Right cardiac atrium (tissue), 5 donors: ENCODE results near the gene KIF2C. TPM values are rescaled to one million over a fixed set of nuclear protein-coding genes. Genes with fewer than 3 reads are reported as not detected.
"Not testable (repeated sequence)": the region's sequence is repeated elsewhere in the genome, so short reads cannot be mapped to it uniquely, and the experiment has no call there.

Experiments
- ATAC-seq, 2 donors: fragments of 200-7000 bp; cut with Tn5 transposase; one replicate each; pipeline versions ENCODE4 v1.8.0 to v1.9.1; 2020; ENCODE audit warnings: moderate library complexity in 2 of 2, mild to moderate bottlenecking in 1 of 2
- DNase-seq, 3 donors: peaks; one replicate each; pipeline ENCODE4 v3.0.0-alpha.2; 2020
- H3K27ac ChIP-seq: one replicate; pipeline ENCODE4 v1.5.1; 2013; ENCODE audit warnings: mild to moderate bottlenecking, low read length, control low read depth, moderate library complexity
- H3K27me3 ChIP-seq: one replicate; pipeline ENCODE4 v1.6.1; 2013; ENCODE audit not compliant: control insufficient read depth, insufficient read depth
- H3K4me1 ChIP-seq: one replicate; pipeline ENCODE4 v1.6.1; 2013; ENCODE audit warnings: low read length; ENCODE audit not compliant: control insufficient read depth, insufficient read depth
- H3K4me3 ChIP-seq: one replicate; pipeline ENCODE4 v1.5.1; 2013; ENCODE audit warnings: low read length, control low read depth
- H3K9me3 ChIP-seq: one replicate; pipeline ENCODE4 v1.6.1; 2013; ENCODE audit warnings: low read length; ENCODE audit not compliant: control insufficient read depth
- WGBS: extraction: QIAGEN DNeasy Blood & Tissue Kit; methylation state at CpG from one replicate; pipeline ENCODE4 v1.1.7; 2013; 5-methylcytosine and 5-hydroxymethylcytosine counted together
- intact Hi-C, 4 donors: fragments of 100-400 bp; cut with DNase I; formaldehyde crosslinking; loops; one replicate each; pipeline versions ENCODE4 v1.11.0 to v1.14.0; 2022 to 2023
- polyA plus RNA-seq: library from polyadenylated mRNA; stranded (reverse); fragments of 200-250 nt; gene quantifications from one replicate; pipeline ENCODE4 v1.2.3, GENCODE V29; 2013
- total RNA-seq, 4 donors: library from RNA; stranded (reverse); fragmentation: NEBNext Ultra II Directional; extraction: Animal tissue kit (Norgen Biotek cat#: 25700); gene quantifications; one replicate each; pipeline ENCODE4 v1.2.1, GENCODE V29; 2021
- donor health status: healthy with polysubstance abuse.
- donor health status: DM: no; HTN: yes; CAD: no.
- donor health status: DM: no; HTN: no; CAD: no.
- donor health status: DM: no; HTN: yes; CAD: no; lungs with severe emphysema.
- donor health status: DM: yes; HTN: yes; CAD: no.

The KIF2C gene
- total and polyA plus RNA-seq, 5 donors = 0.39 to 2.5 (median 1.6) TPM

GRCh38 chr1:44786138-44786840 is 46.7 kb downstream of the KIF2C start:
- peak; percentile 68 to 89 (median 84) for DNase-seq
- ATAC-seq = peak; percentile 70 to 77
- intact Hi-C loops = loop anchor here in 2 of 4 donors (5.0 to 10.0 kb wide), 2 partner anchors 49 to 51 kb away; no protein-coding TSS in a partner anchor
- no peaks in the 10 kb centered on the region for H3K27me3 ChIP-seq
- 4% methylated on average over 49 of the region's 49 CpGs for WGBS
- H3K4me3 ChIP-seq = peak overlapping the region; percentile 2
- no peak overlapping the region for H3K27ac ChIP-seq
- no peaks in the 10 kb centered on the region for H3K9me3 ChIP-seq
- H3K4me1 ChIP-seq = peaks cover 2% of the 10 kb centered on the region

DNA sequence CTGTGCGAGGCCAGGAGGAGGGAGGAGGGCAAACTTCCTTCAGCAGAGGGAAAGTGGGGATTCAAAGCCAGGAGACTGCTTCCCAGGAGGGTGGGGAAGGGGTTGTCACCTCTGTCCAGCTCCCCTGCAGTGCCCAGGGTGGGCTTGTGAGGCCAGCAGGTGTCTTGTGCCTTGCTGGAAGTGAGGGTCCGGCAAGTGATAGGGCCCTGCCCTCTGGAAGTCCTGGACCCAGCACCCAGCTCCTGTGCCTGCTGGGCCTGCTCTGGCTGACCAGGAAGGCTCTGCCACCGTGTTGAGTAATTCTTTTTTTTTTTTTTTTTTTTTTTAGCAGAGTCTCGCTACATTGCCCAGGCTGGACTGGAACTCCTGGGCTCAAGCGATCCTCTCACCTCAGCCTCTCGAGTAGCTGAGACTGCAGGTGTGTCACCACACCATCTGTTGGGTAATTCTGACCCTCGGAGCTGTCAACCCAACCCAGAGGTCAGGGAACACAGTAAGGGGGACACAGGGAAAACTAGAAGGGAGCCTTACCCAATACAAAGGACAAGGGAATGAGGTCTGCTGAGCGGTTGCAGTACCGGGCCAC is 47.3 kb downstream of the KIF2C start:
- intact Hi-C loops = loop anchor here in 2 of 4 donors (5.0 to 10.0 kb wide), 2 partner anchors 48 to 50 kb away; no protein-coding TSS in a partner anchor
- H3K9me3 ChIP-seq = no peaks in the 10 kb centered on the region
- DNase-seq (peak in 1 of 3 donors; percentile 48), ATAC-seq (no peak)
- H3K27me3 ChIP-seq = no peaks in the 10 kb centered on the region
- no peak overlapping the region for H3K4me3 ChIP-seq
- H3K4me1 ChIP-seq = peaks cover 2% of the 10 kb centered on the region
- no peak overlapping the region for H3K27ac ChIP-seq
- 81% methylated on average over 9 of the region's 9 CpGs for WGBS

DNA sequence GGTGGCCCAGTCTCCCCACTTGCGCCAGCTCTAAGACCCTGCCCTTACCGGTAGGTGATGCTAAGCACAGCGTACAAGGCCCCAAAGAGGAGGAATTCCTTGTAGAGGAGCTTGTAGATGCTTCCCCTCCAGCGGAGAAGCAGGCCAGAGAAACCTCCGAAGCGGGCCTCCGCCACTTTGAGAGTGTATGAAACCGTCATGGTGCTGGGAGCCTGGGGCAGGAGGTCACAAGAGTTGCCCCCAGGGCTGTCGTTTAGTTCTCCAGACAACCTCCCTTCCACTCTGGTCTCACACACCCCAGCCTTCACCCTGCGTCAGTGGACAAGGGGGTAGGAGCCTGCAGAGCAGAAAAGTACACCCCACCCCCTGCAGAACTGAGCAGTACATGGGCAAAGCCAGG is 47.9 kb downstream of the KIF2C start:
- H3K4me1 ChIP-seq = peaks cover 2% of the 10 kb centered on the region
- no peak overlapping the region for H3K27ac ChIP-seq
- ATAC-seq (no peak), DNase-seq (peak in 1 of 3 donors; percentile 13)
- H3K4me3 ChIP-seq = no peak overlapping the region
- H3K9me3 ChIP-seq = no peaks in the 10 kb centered on the region
- H3K27me3 ChIP-seq = no peaks in the 10 kb centered on the region
- 93% methylated on average over 10 of the region's 10 CpGs for WGBS
- intact Hi-C loops = loop anchor here in 2 of 4 donors (5.0 to 10.0 kb wide), 2 partner anchors 47 to 50 kb away; no protein-coding TSS in a partner anchor

GRCh38 chr1:44788120-44788860 is 48.7 kb downstream of the KIF2C start, which contains the start of gene BEST4:
Gene BEST4, minus strand, starts transcription at chr1:44788170. Its CDS starts 465 bp downstream, at chr1:44787705.
- Histone ChIP-seq H3K27me3 (no peaks in the 10 kb centered on the region), H3K27ac (no peak within 1 kb of the TSS), H3K4me3 (no peak within 1 kb of the TSS), H3K4me1 (peaks cover 2% of the 10 kb centered on the region), H3K9me3 (no peaks in the 10 kb centered on the region)
- peak; percentile 10 to 28 (median 17) for DNase-seq
- intact Hi-C loops = loop anchor here in 2 of 4 donors (5.0 to 10.0 kb wide), 2 partner anchors 47 to 49 kb away; no protein-coding TSS in a partner anchor
- WGBS = 82% methylated on average over 9 of the region's 9 CpGs
- no peak for ATAC-seq

- no peaks in the 10 kb centered on the region for H3K9me3 ChIP-seq
- ATAC-seq (no peak), DNase-seq (peak in 2 of 3 donors; percentile 11 to 30)
- H3K4me1 ChIP-seq = no peaks in the 10 kb centered on the region
- no peak overlapping the region for H3K27ac ChIP-seq
- 68% methylated on average over 7 of the region's 7 CpGs for WGBS
- H3K27me3 ChIP-seq = no peaks in the 10 kb centered on the region
- H3K4me3 ChIP-seq = no peak overlapping the region
- intact Hi-C loops = no loop called here
Observed at GRCh38 chr1:44790968-44791801, 51.5 kb downstream of the KIF2C start.

GRCh38 chr1:44792736-44793502 is 53.3 kb downstream of the KIF2C start:
- intact Hi-C loops = no loop called here
- Histone ChIP-seq H3K4me1 (no peaks in the 10 kb centered on the region), H3K4me3 (no peak overlapping the region), H3K27me3 (no peaks in the 10 kb centered on the region), H3K27ac (no peak overlapping the region), H3K9me3 (no peaks in the 10 kb centered on the region)
- ATAC-seq = peak in 1 of 2 donors; percentile 4
- DNase-seq = peak in 2 of 3 donors; percentile 25 to 26
- 90% methylated on average over 9 of the region's 9 CpGs for WGBS

DNA sequence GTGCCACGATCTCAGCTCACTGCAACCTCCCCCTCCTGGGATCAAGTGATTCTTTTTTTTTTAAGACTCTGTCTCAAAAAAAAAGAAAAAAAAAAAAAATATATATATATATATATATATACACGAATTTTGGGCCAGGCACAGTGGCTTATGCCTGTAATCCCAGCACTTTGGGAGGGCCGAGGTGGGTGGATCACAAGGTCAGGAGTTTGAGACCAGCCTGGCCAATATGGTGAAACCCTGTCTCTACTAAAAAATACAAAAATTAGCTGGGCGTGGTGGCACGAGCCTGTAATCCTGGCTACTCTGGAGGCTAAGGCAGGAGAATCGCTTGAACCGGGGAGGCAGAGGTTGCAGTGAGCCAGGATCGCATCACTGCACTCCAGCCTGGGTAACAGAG is 58.2 kb downstream of the KIF2C start:
- DNase-seq = peak in 2 of 3 donors; percentile 18 to 28
- H3K4me3 ChIP-seq, H3K27me3 ChIP-seq, H3K27ac ChIP-seq, H3K9me3 ChIP-seq, ATAC-seq: not testable (repeated sequence)
- peaks cover 10% of the 10 kb centered on the region for H3K4me1 ChIP-seq
- WGBS = 78% methylated on average over 8 of the region's 8 CpGs
- intact Hi-C loops = loop anchor here in 1 of 4 donors (5.0 kb wide), 1 partner anchor 34 kb away; no protein-coding TSS in a partner anchor

DNA sequence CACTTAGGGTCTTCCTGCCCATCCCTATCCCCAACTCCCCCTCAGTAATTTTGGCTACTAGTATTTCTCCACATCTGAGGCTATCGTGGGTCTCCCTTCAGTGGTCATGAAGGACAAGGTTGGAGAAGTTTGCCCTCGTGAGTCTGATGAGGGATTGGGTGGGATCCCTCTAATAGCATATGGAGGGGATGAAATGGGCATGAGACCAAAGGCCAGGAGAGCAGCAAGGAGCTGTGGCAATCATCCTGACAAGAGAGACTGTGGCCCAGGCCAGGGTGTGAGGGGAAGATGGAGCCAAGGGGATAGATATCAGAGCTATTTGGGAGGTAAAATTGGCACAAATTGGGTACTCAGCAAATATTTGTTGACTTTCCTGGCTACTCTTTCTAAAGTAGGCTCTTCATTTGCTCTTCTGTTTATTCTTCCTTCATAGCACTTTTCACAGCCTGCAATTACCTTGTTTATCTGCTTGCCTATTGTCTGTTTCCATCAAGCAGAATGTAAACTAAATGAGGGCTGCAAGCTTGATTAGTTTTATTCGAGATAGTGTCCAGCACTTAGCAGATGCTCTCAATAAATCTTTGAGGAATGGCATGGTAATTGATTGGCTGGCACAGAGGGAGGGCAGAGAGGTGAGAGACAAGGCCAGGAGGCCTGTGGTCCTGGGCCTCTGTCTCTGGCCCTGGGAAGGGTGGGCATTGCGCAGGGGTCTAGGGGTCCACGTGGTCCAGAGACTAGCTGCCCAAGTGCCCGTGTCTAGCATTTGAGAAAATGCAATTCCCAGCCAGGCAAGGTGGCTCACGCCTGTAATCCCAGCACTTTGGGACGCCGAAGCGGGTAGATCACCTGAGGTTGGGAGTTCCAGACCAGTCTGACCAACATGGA is 59.1 kb downstream of the KIF2C start:
- no peak overlapping the region for H3K27ac ChIP-seq
- WGBS = 87% methylated on average over 10 of the region's 10 CpGs
- DNase-seq (peak; percentile 15 to 53 (median 49)), ATAC-seq (no peak)
- H3K9me3 ChIP-seq = no peaks in the 10 kb centered on the region
- no peak overlapping the region for H3K4me3 ChIP-seq
- no peaks in the 10 kb centered on the region for H3K27me3 ChIP-seq
- peaks cover 10% of the 10 kb centered on the region for H3K4me1 ChIP-seq
- intact Hi-C loops = loop anchor here in 1 of 4 donors (5.0 kb wide), 1 partner anchor 34 kb away; no protein-coding TSS in a partner anchor
